ENCODE results near the gene PPP1R15B. TPM values are rescaled to one million over a fixed set of nuclear protein-coding genes. Genes with fewer than 3 reads are reported as not detected.
A peak's percentile ranks its signal among the peaks of the same experiment; 100 is the strongest.

Gene PPP1R15B
- total RNA-seq, 6 experiments from 2014 or later, result 27.4 to 34.8 (median 30.9) TPM

DNA sequence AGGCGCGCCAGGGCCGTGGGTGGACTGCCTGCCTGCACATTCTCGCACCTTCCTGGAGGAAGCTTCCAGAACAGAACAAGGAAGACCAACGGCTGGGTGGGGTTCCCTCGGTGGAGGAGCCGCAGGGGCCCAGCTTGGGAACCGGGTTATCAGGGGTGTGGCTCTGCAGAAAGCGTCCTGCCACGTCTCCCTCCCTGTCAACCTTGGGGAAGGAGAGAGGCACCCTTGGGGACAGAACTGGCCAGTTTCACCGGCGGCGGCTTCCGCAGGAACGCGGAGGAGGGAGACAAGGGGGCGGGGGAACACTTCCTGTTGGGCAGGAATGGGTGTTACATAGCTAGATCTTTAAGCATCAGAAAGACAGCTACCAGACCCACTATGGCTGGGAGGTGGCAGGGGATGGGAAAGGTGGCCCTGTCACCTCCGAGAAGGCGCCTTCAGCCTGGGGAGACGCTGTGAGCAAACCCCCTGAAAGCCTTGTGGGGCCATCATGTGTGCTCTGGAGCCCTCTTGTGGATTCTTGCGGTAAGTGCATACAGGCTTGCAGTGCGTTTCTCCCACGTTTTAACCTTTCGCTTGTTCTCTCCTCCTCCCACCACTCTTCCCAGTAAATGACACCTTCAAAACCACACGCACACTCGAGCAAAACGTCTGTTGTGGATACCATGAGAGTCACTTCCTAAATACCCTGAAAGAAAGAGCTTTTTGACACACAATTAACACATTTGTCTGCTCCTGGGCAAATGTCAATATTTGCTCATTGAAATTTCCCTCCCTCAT lies 48.1 kb downstream of the PPP1R15B start:
- Mint-ChIP-seq H3K4me3 (peak overlapping the region; percentile 84), H3K36me3 (ENCODE audit: low read depth) (no peaks in the 10 kb centered on the region), H3K4me1 (ENCODE audit: low read depth) (peaks cover 27% of the 10 kb centered on the region), H3K27me3 (ENCODE audit: insufficient read depth) (peaks cover 14% of the 10 kb centered on the region), H3K27ac (peak overlapping the region; percentile 58; the same call in 1 of the 2 replicates), H3K9me3 (no peaks in the 10 kb centered on the region)
- TF ChIP-seq, protein P1, sequence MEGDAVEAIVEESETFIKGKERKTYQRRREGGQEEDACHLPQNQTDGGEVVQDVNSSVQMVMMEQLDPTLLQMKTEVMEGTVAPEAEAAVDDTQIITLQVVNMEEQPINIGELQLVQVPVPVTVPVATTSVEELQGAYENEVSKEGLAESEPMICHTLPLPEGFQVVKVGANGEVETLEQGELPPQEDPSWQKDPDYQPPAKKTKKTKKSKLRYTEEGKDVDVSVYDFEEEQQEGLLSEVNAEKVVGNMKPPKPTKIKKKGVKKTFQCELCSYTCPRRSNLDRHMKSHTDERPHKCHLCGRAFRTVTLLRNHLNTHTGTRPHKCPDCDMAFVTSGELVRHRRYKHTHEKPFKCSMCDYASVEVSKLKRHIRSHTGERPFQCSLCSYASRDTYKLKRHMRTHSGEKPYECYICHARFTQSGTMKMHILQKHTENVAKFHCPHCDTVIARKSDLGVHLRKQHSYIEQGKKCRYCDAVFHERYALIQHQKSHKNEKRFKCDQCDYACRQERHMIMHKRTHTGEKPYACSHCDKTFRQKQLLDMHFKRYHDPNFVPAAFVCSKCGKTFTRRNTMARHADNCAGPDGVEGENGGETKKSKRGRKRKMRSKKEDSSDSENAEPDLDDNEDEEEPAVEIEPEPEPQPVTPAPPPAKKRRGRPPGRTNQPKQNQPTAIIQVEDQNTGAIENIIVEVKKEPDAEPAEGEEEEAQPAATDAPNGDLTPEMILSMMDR (IDR thresholded peaks at IDR 0.05), result peak; percentile 98
- peak; percentile 58 for DNase-seq

DNA sequence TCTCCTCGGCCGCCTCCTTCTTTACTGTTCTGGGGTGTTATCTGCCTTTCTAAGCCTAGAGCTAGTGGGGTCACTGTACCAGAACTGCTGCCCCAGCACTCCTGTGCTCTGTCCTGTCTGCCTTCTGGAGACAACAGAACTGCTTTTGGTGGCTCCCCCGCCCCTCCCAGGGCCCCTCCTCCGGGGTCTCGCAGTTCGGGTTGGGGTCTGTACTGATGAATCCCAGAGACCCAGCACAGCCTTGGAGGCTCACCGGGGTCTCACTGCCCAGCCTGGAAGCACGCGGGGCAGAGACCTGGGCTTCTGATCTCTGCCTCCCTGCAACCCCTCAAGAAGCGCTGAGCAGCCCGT lies 48.7 kb downstream of the PPP1R15B start:
- TF ChIP-seq, protein P1 (IDR thresholded peaks at IDR 0.05), result no peak
- H3K4me1 Mint-ChIP-seq (ENCODE audit: low read depth), result peaks cover 25% of the 10 kb centered on the region
- no peaks in the 10 kb centered on the region for H3K9me3 Mint-ChIP-seq
- peak overlapping the region; percentile 84 for H3K4me3 Mint-ChIP-seq
- no peak for DNase-seq
- peaks cover 13% of the 10 kb centered on the region for H3K27me3 Mint-ChIP-seq (ENCODE audit: insufficient read depth)
- H3K36me3 Mint-ChIP-seq (ENCODE audit: low read depth), result no peaks in the 10 kb centered on the region
- no peak overlapping the region for H3K27ac Mint-ChIP-seq

DNA sequence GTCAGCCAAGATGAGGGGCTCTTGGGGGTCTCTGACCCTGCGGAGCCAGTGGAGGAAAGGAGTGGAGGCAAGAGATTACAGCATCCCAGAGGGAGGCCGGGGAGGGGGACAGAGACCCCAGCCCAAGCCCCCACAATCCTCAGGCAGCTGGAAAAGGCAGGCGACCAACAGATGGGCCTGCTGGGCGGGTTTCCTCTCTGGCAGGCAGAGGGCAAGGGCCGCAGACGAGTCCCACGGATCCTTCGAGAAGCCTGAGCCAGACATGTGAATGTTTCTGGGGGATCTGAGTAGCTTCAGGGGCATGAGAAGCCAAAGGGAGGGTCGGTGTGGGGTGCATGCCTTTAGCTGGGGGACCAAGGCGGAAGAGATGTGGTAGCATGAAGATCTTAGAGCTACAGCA lies 49.8 kb downstream of the PPP1R15B start:
- H3K4me3 Mint-ChIP-seq, result no peak overlapping the region
- H3K9me3 Mint-ChIP-seq, result no peaks in the 10 kb centered on the region
- peaks cover 3% of the 10 kb centered on the region for H3K27me3 Mint-ChIP-seq (ENCODE audit: insufficient read depth)
- TF ChIP-seq, protein P1 (IDR thresholded peaks at IDR 0.05), result no peak
- peaks cover 27% of the 10 kb centered on the region for H3K4me1 Mint-ChIP-seq (ENCODE audit: low read depth)
- no peaks in the 10 kb centered on the region for H3K36me3 Mint-ChIP-seq (ENCODE audit: low read depth)
- no peak for DNase-seq
- H3K27ac Mint-ChIP-seq, result no peak overlapping the region

DNA sequence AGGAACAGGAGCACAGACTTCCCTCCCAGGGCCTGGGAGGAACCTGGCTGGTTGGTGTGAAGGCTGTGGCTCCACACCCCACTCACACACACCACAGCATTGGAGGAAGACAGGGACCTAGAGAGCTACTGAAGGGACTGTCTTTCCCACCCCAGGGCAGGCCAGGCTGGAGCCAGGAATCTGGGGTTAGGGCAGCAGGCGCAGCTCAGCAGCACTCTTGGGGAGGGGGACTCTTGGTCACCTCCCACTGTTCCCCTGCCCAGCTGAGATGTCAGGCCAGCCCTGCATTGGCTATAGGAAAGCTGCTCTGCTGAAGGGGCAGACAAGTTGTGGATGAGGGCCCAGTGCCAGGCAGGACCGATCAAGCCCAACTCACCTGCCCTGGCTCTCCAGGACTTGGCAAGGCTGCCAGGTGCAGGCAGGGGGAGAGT lies 50.3 kb downstream of the PPP1R15B start:
- Mint-ChIP-seq H3K27me3 (ENCODE audit: insufficient read depth) (peaks cover 2% of the 10 kb centered on the region), H3K27ac (no peak overlapping the region), H3K36me3 (ENCODE audit: low read depth) (no peaks in the 10 kb centered on the region), H3K4me1 (ENCODE audit: low read depth) (peaks cover 30% of the 10 kb centered on the region), H3K4me3 (no peak overlapping the region), H3K9me3 (no peaks in the 10 kb centered on the region)
- DNase-seq, result no peak
- TF ChIP-seq, protein P1 (IDR thresholded peaks at IDR 0.05), result no peak

DNA sequence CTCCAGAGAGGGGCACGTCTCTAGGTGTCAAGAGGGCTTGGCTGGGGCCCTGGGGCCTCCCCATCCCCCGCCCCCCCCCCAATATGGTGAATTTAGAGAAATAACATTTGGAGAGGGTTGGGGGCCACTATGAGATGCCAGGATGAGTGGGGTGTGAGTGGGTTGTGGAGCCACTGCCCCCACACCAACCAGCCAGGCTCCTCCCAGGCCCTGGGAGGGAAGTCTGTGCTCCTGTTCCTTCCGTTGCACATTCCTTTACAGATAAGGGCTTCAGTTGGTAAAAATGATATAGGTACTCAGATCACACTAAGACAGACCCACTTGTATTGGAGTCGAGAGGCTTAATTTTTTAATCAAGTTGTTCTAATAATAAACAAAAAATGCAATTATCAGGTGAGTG lies 51.3 kb downstream of the PPP1R15B start:
- TF ChIP-seq, protein P1 (IDR thresholded peaks at IDR 0.05), result peak; percentile 23
- Mint-ChIP-seq H3K4me3 (no peak overlapping the region), H3K4me1 (ENCODE audit: low read depth) (peaks cover 30% of the 10 kb centered on the region), H3K27me3 (ENCODE audit: insufficient read depth) (peaks cover 2% of the 10 kb centered on the region), H3K27ac (no peak overlapping the region), H3K9me3 (no peaks in the 10 kb centered on the region), H3K36me3 (ENCODE audit: low read depth) (no peaks in the 10 kb centered on the region)
- no peak for DNase-seq
